Measurements from ENCODE around the gene ELANE. TPM values are rescaled to one million over a fixed set of nuclear protein-coding genes. Genes with fewer than 3 reads are reported as not detected.

Gene ELANE
- total RNA-seq, 3 donors from 2014 or later = 0.43 to 1.2 (median 0.77) TPM

GRCh38 chr19:858868-859843 lies 7.1 kb downstream of the ELANE start, which contains the start of gene CFD:
TSS of gene CFD (plus strand) at chr19:859664. CDS start at chr19:859690, 26 bp downstream.
- intact Hi-C loops (cut with DNase I, micrococcal nuclease) = loop anchor here in 1 of 2 donors (10.0 kb wide), 1 partner anchor 126 kb away; the partner anchor contains the start of gene WDR18
- no peak for TF ChIP-seq CTCF (IDR thresholded peaks at IDR 0.05)
- H3K4me3 ChIP-seq = no peak within 1 kb of the TSS
- peaks cover 10% of the 10 kb centered on the region for H3K4me1 ChIP-seq (ENCODE audit: low read depth)
- H3K36me3 ChIP-seq (ENCODE audit: low read depth) = no peaks in the 10 kb centered on the region
- ATAC-seq (peak; percentile 4), DNase-seq (peak; percentile 52 to 76 (median 69))
- H3K9me3 ChIP-seq = no peaks in the 10 kb centered on the region

- peaks cover 10% of the 10 kb centered on the region for H3K4me1 ChIP-seq (ENCODE audit: low read depth)
- intact Hi-C loops (cut with DNase I, micrococcal nuclease) = loop anchor here (5.0 to 10.0 kb wide), 2 partner anchors 56 to 64 kb away; partner anchors contain the start of genes ARID3A (in 1 of the 2) and KISS1R (in 1 of the 2)
- no peak overlapping the region for H3K4me3 ChIP-seq
- DNase-seq (peak in 1 of 3 donors; percentile 67), ATAC-seq (no peak)
- no peaks in the 10 kb centered on the region for H3K9me3 ChIP-seq
- no peaks in the 10 kb centered on the region for H3K36me3 ChIP-seq (ENCODE audit: low read depth)
- no peak for TF ChIP-seq CTCF (IDR thresholded peaks at IDR 0.05)
These were observed 9.1 kb downstream of the ELANE start for GRCh38 chr19:861141-861755.

GRCh38 chr19:861756-862580 lies 9.9 kb downstream of the ELANE start:
- ATAC-seq (peak; percentile 72), DNase-seq (peak; percentile 75 to 89 (median 82))
- H3K4me1 ChIP-seq (ENCODE audit: low read depth) = peaks cover 10% of the 10 kb centered on the region
- no peak for TF ChIP-seq CTCF (IDR thresholded peaks at IDR 0.05)
- H3K9me3 ChIP-seq = no peaks in the 10 kb centered on the region
- intact Hi-C loops (cut with DNase I, micrococcal nuclease) = loop anchor here (5.0 to 10.0 kb wide), 2 partner anchors 55 to 63 kb away; partner anchors contain the start of genes ARID3A (in 1 of the 2) and KISS1R (in 1 of the 2)
- no peaks in the 10 kb centered on the region for H3K36me3 ChIP-seq (ENCODE audit: low read depth)
- H3K4me3 ChIP-seq = no peak overlapping the region

- Histone ChIP-seq H3K36me3 (ENCODE audit: low read depth) (no peaks in the 10 kb centered on the region), H3K9me3 (no peaks in the 10 kb centered on the region), H3K4me1 (ENCODE audit: low read depth) (peaks cover 10% of the 10 kb centered on the region), H3K4me3 (no peak overlapping the region)
- DNase-seq (peak; percentile 82 to 88 (median 85)), ATAC-seq (peak; percentile 56)
- intact Hi-C loops (cut with DNase I, micrococcal nuclease) = loop anchor here (5.0 to 10.0 kb wide), 2 partner anchors 55 to 62 kb away; partner anchors contain the start of genes ARID3A (in 1 of the 2) and KISS1R (in 1 of the 2)
- no peak for TF ChIP-seq CTCF (IDR thresholded peaks at IDR 0.05)
These were observed 10.6 kb downstream of the ELANE start for GRCh38 chr19:862581-863314.

Measured in mucosa of descending colon (tissue), 3 donors.